ENCODE measurements around the gene SHCBP1L. TPM values are rescaled to one million over a fixed set of nuclear protein-coding genes. Genes with fewer than 3 reads are reported as not detected.
A peak's percentile ranks its signal among the peaks of the same experiment; 100 is the strongest.
"Not testable (repeated sequence)": the region's sequence is repeated elsewhere in the genome, so short reads cannot be mapped to it uniquely, and the experiment has no call there.

The SHCBP1L gene
- total RNA-seq, 1 donor from 2014 or later = not detected

DNA sequence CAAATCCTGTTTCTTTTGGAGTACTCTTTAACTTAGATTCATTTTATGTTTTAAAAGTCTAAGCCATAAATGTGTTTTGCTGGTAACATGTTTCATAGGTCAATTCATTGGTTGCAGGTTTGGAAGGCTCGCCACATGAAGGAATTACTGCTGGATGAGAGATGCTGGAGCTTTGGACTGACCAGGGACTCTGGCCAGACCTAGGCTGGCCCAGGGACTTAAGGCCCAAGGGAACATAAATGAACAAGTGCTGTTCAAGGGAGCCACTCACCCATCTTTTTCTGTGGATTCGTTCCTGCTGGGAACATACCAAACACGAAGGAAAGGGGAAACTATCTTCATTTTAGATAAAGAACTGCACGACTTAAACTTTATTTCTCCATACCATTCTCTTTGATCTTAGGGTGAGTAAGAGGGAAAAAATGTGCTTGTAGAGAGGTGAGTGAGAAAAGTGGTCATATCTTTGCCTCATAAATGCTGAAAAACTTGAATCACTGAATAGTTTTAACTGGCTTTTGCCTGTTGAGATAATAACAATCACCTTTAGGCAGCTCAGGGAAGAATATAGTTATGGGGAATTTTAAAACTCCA lies 15.3 kb upstream of the SHCBP1L start:
- intact Hi-C loops (cut with DNase I) = loop anchor here (5.0 kb wide), 1 partner anchor 159 kb away; no protein-coding TSS in a partner anchor
- no peak for DNase-seq (ENCODE audit: low spot score)

GRCh38 chr1:182965861-182966260 lies 12.9 kb upstream of the SHCBP1L start:
- intact Hi-C loops (cut with DNase I) = loop anchor here (5.0 kb wide), 1 partner anchor 161 kb away; no protein-coding TSS in a partner anchor
- DNase-seq (ENCODE audit: low spot score) = no peak

DNA sequence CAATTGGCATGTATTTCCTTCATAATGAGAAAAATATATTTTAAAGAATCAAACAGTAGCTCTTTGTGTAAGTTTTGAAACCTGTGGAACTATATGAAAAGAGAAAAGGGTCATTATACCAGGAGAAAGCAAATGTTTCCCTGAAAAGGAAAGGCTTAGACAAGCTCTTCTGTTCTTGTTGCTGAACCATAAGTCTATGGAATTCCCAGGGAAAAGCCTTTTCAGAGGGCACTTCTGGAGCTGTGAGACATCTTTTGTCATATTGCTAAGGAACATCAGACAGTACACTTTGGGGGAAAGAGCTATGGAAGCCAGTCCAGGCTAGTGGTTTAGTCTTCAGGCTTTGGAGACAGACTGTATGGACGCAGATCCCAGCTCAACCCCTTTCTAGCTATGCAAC lies 12.1 kb upstream of the SHCBP1L start:
- intact Hi-C loops (cut with DNase I) = loop anchor here (5.0 kb wide), 1 partner anchor 162 kb away; no protein-coding TSS in a partner anchor
- DNase-seq (ENCODE audit: low spot score) = no peak

- intact Hi-C loops (cut with DNase I) = loop anchor here (2.0 kb wide), 3 partner anchors 60 to 356 kb away; partner anchors contain the start of gene LAMC1
- peak; percentile 83 for DNase-seq (ENCODE audit: low spot score)
These were observed 9.7 kb upstream of the SHCBP1L start for GRCh38 chr1:182962554-182963115.

- intact Hi-C loops (cut with DNase I) = loop anchor here (2.0 kb wide), 1 partner anchor 319 kb away; no protein-coding TSS in a partner anchor
- DNase-seq (ENCODE audit: low spot score) = no peak
These were observed 7.1 kb upstream of the SHCBP1L start for GRCh38 chr1:182960046-182960445.

- intact Hi-C loops (cut with DNase I) = no loop called here
- no peak for DNase-seq (ENCODE audit: low spot score)
These were observed 5.0 kb upstream of the SHCBP1L start for GRCh38 chr1:182957902-182958395.

- intact Hi-C loops (cut with DNase I) = no loop called here
- no peak for DNase-seq (ENCODE audit: low spot score)
These were observed 3.9 kb upstream of the SHCBP1L start for GRCh38 chr1:182956708-182957365.

GRCh38 chr1:182955596-182956588 lies 2.9 kb upstream of the SHCBP1L start:
- DNase-seq (ENCODE audit: low spot score) = no peak
- intact Hi-C loops (cut with DNase I) = no loop called here

- no peak for DNase-seq (ENCODE audit: low spot score)
- intact Hi-C loops (cut with DNase I) = no loop called here
These were observed 860 bp upstream of the SHCBP1L start for GRCh38 chr1:182953826-182954225.

DNA sequence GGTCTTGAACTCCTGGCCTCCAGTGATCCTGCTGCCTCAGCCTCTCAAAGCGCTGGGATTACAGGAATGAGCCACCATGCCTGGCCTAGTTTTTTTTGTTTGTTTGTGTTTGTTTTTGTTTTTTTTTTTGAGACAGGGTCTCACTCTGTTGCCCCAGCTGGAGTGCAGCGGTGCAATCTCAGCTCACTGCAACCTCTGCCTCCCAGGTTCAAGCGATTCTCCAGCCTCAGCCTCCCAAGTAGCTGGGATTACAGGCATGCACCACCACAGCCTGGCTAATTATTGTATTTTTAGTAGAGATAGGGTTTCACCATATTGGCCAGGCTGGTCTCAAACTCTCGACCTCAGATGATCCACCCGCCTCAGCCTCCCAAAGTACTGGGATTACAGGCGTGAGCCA lies 9.6 kb downstream of the SHCBP1L start:
- intact Hi-C loops (cut with DNase I); DNase-seq (ENCODE audit: low spot score): not testable (repeated sequence)

GRCh38 chr1:182942145-182942544 lies 10.8 kb downstream of the SHCBP1L start:
- DNase-seq (ENCODE audit: low spot score); intact Hi-C loops (cut with DNase I): not testable (repeated sequence)

DNA sequence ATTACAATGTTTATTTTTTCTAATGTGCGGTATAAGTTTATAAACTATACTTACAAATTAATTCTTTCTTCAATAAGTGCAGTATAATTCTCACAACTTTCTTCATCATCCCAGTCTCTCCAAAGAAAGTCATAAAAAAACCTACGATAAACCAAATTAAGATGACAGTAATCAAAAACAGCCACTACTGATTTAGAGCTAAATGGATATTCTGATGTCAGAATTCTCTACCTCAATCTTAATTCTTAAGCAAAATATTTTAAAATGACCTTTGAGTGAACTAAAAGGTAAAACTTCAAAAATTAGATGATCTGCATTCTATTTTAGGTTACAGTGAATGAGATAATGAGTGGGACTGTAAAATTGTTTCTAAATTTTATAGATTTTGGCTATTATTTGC lies 13.6 kb downstream of the SHCBP1L start:
- DNase-seq (ENCODE audit: low spot score) = no peak
- intact Hi-C loops (cut with DNase I) = no loop called here

DNA sequence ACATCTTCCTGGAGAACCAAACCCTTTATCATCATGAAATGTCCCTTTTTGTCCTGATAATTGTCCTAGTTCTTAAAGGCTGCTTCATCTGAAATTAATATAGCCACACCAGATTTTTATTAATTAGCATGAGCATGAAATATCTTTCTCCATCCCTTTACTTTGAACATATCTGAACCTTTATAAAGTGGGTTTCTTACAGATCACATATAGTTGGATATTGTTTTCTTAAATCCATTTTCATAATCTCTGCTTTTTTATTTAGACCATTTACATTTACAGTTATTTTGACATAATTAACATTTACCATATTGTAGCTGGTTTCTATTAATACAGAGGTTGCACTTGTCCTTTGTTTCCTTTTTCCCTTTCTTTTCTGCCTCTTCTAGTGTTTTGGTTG lies 17.2 kb downstream of the SHCBP1L start:
- intact Hi-C loops (cut with DNase I) = no loop called here

DNA sequence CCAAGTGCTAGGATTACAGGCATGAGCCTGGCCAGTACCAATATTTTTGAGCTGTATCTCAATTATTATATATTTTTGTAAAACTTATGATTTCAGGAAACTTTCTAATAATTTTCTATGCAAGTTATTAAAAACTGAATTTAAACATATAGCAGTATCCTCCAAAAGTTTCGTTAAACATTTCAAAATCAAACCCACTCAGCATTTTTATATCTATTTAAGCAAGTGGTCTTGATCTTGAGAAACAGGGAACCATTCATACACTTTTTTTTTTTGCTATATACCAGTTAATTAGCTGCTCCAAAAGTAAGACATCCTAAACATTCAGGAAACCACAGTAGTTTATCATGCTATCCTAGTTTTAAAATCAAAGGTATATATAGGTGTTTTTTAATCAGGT lies 22.0 kb downstream of the SHCBP1L start:
- intact Hi-C loops (cut with DNase I) = no loop called here
- no peak for DNase-seq (ENCODE audit: low spot score)

More for the DNA sequence above, 17.2 kb downstream of the SHCBP1L start:
- no peak for DNase-seq (ENCODE audit: low spot score)

- no peak for DNase-seq (ENCODE audit: low spot score)
- intact Hi-C loops (cut with DNase I) = no loop called here
These were observed 25.1 kb downstream of the SHCBP1L start for GRCh38 chr1:182927693-182928433.

GRCh38 chr1:182925661-182926060 lies 27.3 kb downstream of the SHCBP1L start:
- no peak for DNase-seq (ENCODE audit: low spot score)
- intact Hi-C loops (cut with DNase I) = no loop called here

DNA sequence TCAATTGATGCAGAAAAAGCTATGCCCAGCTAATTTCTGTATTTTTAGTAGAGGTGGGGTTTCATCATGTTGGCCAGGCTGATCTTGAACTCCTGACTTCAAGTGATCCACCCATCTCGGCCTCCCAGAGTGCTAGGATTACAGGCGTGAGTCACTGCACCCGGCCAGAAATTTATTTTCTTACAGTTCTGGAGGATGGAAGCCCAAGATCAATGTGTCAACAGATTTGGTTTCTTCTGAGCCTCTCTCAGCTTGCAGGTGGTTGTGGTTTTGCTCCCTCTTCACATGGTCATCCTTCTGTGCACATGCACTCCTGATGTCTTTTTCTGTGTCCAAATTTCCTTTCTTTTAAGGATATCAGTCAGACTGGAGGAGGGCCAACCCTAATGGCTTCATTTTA lies 35.6 kb downstream of the SHCBP1L start:
- no peak for DNase-seq (ENCODE audit: low spot score)
- intact Hi-C loops (cut with DNase I) = no loop called here

GRCh38 chr1:182913401-182913800 lies 39.6 kb downstream of the SHCBP1L start:
- no peak for DNase-seq (ENCODE audit: low spot score)

GRCh38 chr1:182910143-182910542 lies 42.8 kb downstream of the SHCBP1L start:
- intact Hi-C loops (cut with DNase I) = no loop called here
- no peak for DNase-seq (ENCODE audit: low spot score)

More at GRCh38 chr1:182913401-182913800, 39.6 kb downstream of the SHCBP1L start:
- intact Hi-C loops (cut with DNase I) = no loop called here

Measured in cardiac septum (tissue), 1 donor.